Measurements from ENCODE around the gene RSAD2. TPM values are rescaled to one million over a fixed set of nuclear protein-coding genes. Genes with fewer than 3 reads are reported as not detected.
"Not testable (repeated sequence)": the region's sequence is repeated elsewhere in the genome, so short reads cannot be mapped to it uniquely, and the experiment has no call there.

RSAD2 gene
- total RNA-seq, 3 donors from 2014 or later, result 0.33 to 4.8 (median 2.9) TPM

- H3K36me3 ChIP-seq, result peaks cover 4% of the 10 kb centered on the region
- no peaks in the 10 kb centered on the region for H3K27me3 ChIP-seq
- no peak overlapping the region for H3K4me3 ChIP-seq
- peaks cover 4 to 27% of the 10 kb centered on the region in 2 donors for H3K9me3 ChIP-seq
- no peak for DNase-seq (ENCODE audit: low spot score in 2 of 2)
- H3K4me1 ChIP-seq, result no peaks in the 10 kb centered on the region
- TF ChIP-seq POLR2A (IDR thresholded peaks at IDR 0.05) (no peak), POLR2AphosphoS5 (IDR thresholded peaks at IDR 0.05) (no peak)
- TF ChIP-seq, protein P1, sequence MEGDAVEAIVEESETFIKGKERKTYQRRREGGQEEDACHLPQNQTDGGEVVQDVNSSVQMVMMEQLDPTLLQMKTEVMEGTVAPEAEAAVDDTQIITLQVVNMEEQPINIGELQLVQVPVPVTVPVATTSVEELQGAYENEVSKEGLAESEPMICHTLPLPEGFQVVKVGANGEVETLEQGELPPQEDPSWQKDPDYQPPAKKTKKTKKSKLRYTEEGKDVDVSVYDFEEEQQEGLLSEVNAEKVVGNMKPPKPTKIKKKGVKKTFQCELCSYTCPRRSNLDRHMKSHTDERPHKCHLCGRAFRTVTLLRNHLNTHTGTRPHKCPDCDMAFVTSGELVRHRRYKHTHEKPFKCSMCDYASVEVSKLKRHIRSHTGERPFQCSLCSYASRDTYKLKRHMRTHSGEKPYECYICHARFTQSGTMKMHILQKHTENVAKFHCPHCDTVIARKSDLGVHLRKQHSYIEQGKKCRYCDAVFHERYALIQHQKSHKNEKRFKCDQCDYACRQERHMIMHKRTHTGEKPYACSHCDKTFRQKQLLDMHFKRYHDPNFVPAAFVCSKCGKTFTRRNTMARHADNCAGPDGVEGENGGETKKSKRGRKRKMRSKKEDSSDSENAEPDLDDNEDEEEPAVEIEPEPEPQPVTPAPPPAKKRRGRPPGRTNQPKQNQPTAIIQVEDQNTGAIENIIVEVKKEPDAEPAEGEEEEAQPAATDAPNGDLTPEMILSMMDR (IDR thresholded peaks at IDR 0.05), result no peak
- H3K27ac ChIP-seq, result no peak overlapping the region
- intact Hi-C loops (cut with DNase I; ENCODE audit: low total_unique reads), result no loop called here
These were observed 23.2 kb upstream of the RSAD2 start for GRCh38 chr2:6854416-6854815.

- Histone ChIP-seq H3K36me3 (no peaks in the 10 kb centered on the region), H3K27me3 (no peaks in the 10 kb centered on the region), H3K27ac (no peak overlapping the region), H3K9me3 (peaks cover 7 to 16% of the 10 kb centered on the region in 2 donors), H3K4me1 (no peaks in the 10 kb centered on the region), H3K4me3 (no peak overlapping the region)
- intact Hi-C loops (cut with DNase I; ENCODE audit: low total_unique reads), result no loop called here
- DNase-seq (ENCODE audit: low spot score in 2 of 2), result no peak
- TF ChIP-seq POLR2AphosphoS5 (IDR thresholded peaks at IDR 0.05) (no peak), POLR2A (IDR thresholded peaks at IDR 0.05) (no peak)
- TF ChIP-seq, protein P1 (IDR thresholded peaks at IDR 0.05), result no peak
These were observed 21.6 kb upstream of the RSAD2 start for GRCh38 chr2:6855860-6856547.

DNA sequence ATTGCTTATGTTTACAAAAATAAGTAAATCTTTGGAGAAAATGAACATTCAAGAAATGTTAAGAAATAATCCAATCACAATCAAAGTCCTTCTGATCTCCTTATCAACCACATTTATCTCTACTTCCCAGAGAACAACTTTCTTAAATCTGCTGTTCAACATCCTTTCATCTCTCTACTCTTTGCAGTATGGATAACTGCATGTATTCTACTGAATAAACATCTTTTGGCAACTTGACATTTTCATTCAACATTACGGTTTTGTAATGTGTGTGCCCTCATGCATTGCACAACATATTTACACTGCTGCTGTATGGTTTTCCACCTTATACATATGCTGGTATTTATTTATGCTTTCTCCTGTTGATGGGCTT, 21.0 kb upstream of the RSAD2 start:
- intact Hi-C loops (cut with DNase I; ENCODE audit: low total_unique reads), result no loop called here
- Histone ChIP-seq H3K27me3 (no peaks in the 10 kb centered on the region), H3K36me3 (no peaks in the 10 kb centered on the region), H3K9me3 (peaks cover 7 to 16% of the 10 kb centered on the region in 2 donors), H3K27ac (no peak overlapping the region), H3K4me3 (no peak overlapping the region), H3K4me1 (no peaks in the 10 kb centered on the region)
- TF ChIP-seq POLR2AphosphoS5 (IDR thresholded peaks at IDR 0.05), result no peak
- TF ChIP-seq, protein P1 (IDR thresholded peaks at IDR 0.05), result no peak
- no peak for TF ChIP-seq POLR2A (IDR thresholded peaks at IDR 0.05)
- DNase-seq (ENCODE audit: low spot score in 2 of 2), result no peak

DNA sequence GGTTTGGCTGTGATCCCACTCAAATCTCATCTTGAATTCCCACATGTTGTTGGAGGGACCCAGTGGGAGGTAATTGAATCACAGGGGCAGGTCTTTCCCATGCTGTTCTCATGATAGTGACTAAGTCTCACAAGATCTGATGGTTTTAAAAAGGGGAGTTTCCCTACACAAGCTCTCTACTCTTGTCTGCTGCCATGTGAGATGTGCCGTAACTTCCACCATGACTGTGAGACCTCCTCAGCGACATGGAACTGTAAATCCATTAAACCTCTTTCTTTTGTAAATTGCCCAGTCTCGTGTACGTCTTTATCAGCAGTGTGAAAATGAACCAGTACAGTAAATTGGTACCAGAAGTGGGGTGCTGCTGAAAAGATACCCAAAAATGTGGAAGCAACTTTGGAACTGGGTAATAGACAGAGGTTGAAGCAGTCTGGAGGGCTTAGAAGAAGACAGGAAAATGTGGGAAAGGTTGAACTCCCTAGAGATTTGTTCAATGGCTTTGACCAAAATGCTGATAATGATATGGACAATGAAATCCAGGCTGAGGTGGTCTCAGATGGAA, 19.0 kb upstream of the RSAD2 start:
- H3K4me3 ChIP-seq; H3K4me1 ChIP-seq; DNase-seq (ENCODE audit: low spot score in 2 of 2); intact Hi-C loops (cut with DNase I; ENCODE audit: low total_unique reads); H3K36me3 ChIP-seq; H3K27me3 ChIP-seq; H3K27ac ChIP-seq: not testable (repeated sequence)
- peaks cover 7 to 10% of the 10 kb centered on the region in 2 donors for H3K9me3 ChIP-seq

- no peak for DNase-seq (ENCODE audit: low spot score in 2 of 2)
- Histone ChIP-seq H3K36me3 (no peaks in the 10 kb centered on the region), H3K4me3 (no peak overlapping the region), H3K27me3 (no peaks in the 10 kb centered on the region), H3K27ac (no peak overlapping the region), H3K9me3 (peaks cover 7 to 10% of the 10 kb centered on the region in 2 donors), H3K4me1 (no peaks in the 10 kb centered on the region)
- TF ChIP-seq, protein P1 (IDR thresholded peaks at IDR 0.05), result no peak
- TF ChIP-seq POLR2AphosphoS5 (IDR thresholded peaks at IDR 0.05) (no peak), POLR2A (IDR thresholded peaks at IDR 0.05) (no peak)
- intact Hi-C loops (cut with DNase I; ENCODE audit: low total_unique reads), result no loop called here
These were observed 17.3 kb upstream of the RSAD2 start for GRCh38 chr2:6860296-6860695.

All from breast epithelium (tissue), 4 donors.